ENCODE measurements around the gene HPCAL4. TPM values are rescaled to one million over a fixed set of nuclear protein-coding genes. Genes with fewer than 3 reads are reported as not detected.

Gene HPCAL4
- total RNA-seq, 1 donor from 2014 or later: 0.88 TPM

DNA sequence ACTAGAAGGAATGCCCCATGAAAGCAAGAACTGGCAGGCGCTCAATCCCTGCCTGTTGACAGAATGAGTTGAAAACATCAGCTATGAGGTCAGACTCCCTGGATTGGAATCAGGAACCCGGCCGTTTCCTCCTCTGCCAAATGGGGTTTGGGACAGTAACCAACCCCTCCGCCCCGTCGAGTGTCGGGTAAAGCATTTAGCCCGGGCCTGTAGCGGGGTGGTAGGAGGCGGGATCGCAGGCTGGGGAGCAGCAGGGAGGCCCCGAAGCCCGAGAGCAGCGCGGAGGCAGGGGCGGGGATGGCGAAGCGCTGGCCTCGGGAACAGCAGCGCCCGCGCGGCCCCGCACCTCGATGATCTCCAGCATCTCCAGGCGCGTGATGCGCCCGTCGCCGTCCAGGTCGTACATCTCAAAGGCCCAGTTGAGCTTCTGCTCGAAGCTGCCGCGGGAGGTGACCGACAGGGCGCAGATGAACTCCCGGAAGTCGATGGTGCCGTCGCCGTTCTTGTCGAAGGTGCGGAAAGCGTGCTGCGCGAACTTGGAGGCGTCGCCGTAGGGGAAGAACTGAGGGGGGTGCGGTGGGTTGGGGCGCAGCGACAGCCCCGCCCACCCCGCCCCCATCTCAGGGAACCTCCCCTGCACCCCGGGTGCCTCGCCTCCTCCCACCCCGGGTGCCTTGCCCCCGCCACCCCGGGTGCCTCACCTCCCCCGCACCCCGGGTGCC is 7.5 kb downstream of the HPCAL4 start:
- H3K27me3 ChIP-seq (ENCODE audit: low read depth): peaks cover 89% of the 10 kb centered on the region
- intact Hi-C loops (cut with micrococcal nuclease): no loop called here
- peaks cover under 1% of the 10 kb centered on the region for H3K4me1 ChIP-seq
- no peaks in the 10 kb centered on the region for H3K9me3 ChIP-seq (replicated peaks)
- H3K27ac ChIP-seq (replicated peaks): no peak overlapping the region
- DNase-seq: peak; percentile 40
- TF ChIP-seq, protein P1, sequence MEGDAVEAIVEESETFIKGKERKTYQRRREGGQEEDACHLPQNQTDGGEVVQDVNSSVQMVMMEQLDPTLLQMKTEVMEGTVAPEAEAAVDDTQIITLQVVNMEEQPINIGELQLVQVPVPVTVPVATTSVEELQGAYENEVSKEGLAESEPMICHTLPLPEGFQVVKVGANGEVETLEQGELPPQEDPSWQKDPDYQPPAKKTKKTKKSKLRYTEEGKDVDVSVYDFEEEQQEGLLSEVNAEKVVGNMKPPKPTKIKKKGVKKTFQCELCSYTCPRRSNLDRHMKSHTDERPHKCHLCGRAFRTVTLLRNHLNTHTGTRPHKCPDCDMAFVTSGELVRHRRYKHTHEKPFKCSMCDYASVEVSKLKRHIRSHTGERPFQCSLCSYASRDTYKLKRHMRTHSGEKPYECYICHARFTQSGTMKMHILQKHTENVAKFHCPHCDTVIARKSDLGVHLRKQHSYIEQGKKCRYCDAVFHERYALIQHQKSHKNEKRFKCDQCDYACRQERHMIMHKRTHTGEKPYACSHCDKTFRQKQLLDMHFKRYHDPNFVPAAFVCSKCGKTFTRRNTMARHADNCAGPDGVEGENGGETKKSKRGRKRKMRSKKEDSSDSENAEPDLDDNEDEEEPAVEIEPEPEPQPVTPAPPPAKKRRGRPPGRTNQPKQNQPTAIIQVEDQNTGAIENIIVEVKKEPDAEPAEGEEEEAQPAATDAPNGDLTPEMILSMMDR (IDR thresholded peaks at IDR 0.05; ENCODE audit: borderline replicate concordance): no peak
- peak overlapping the region; percentile 22 for H3K4me3 ChIP-seq
- H3K36me3 ChIP-seq: no peaks in the 10 kb centered on the region

DNA sequence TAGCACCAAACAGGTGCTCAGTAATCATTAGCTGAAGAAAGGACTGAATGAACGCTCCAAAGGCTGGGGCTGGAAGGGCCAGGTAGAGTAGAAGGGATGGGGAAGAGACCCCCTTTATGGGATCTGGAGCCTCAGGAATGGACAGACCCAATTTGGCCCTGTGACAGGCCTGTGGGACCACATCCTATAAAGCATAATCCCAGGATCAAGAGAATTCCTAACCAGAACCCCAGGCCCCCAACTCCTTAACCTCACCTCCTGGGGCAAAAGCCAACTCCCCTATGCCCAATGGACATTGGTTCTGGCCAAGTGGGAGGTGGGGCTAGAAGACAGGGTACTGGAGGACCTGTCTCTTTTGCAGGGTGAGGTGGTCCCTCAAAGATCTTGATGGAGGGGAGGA is 9.2 kb downstream of the HPCAL4 start:
- intact Hi-C loops (cut with micrococcal nuclease): no loop called here
- Histone ChIP-seq H3K4me3 (no peak overlapping the region), H3K36me3 (no peaks in the 10 kb centered on the region), H3K9me3 (replicated peaks) (no peaks in the 10 kb centered on the region), H3K27ac (replicated peaks) (no peak overlapping the region), H3K4me1 (no peaks in the 10 kb centered on the region), H3K27me3 (ENCODE audit: low read depth) (peaks cover 72% of the 10 kb centered on the region)
- DNase-seq: no peak
- TF ChIP-seq, protein P1 (IDR thresholded peaks at IDR 0.05; ENCODE audit: borderline replicate concordance): no peak

DNA sequence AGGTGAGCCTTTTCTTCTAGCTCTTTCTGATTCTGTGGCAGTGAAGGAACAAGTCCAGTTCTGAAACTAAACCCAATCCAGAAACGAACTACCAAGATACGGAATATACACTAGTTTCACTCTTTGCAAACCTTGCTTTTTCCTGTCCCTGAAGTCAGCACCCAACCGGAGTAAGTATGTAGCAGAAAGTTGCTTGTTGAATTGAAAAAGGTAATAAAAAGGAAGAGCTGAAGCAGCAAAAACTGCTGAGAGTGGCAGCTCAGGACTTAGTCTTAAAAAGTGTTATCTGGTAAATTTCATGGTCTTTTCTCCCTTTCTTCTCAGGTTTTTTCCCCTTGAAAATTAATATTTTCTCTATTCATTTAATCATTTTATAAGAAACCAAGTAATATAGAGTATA is 9.9 kb downstream of the HPCAL4 start:
- no peak overlapping the region for H3K4me3 ChIP-seq
- H3K27me3 ChIP-seq (ENCODE audit: low read depth): peaks cover 65% of the 10 kb centered on the region
- no peaks in the 10 kb centered on the region for H3K4me1 ChIP-seq
- TF ChIP-seq, protein P1 (IDR thresholded peaks at IDR 0.05; ENCODE audit: borderline replicate concordance): no peak
- no peak for DNase-seq
- intact Hi-C loops (cut with micrococcal nuclease): no loop called here
- no peaks in the 10 kb centered on the region for H3K9me3 ChIP-seq (replicated peaks)
- no peak overlapping the region for H3K27ac ChIP-seq (replicated peaks)
- no peaks in the 10 kb centered on the region for H3K36me3 ChIP-seq

DNA sequence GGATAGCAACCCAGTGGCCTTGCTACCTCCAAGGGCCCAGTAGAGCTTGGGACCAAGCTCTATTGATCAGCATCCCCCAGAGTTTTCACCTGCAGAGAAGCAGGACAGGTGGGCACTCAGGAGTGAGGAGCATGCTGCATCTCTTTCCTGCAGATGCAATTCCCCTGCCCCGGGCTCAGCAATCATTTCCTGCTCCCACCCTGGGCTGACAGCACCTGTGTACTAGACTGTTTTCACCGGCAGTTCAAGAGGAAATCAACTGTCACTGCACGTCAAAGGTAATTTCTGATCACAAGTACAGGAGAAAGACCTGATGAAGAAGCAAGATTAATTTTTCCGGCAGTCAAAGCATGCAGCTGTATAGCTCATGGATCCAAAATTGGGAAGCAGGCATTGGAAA is 10.5 kb downstream of the HPCAL4 start:
- Histone ChIP-seq H3K4me3 (no peak overlapping the region), H3K27ac (replicated peaks) (no peak overlapping the region), H3K9me3 (replicated peaks) (no peaks in the 10 kb centered on the region), H3K4me1 (no peaks in the 10 kb centered on the region), H3K36me3 (no peaks in the 10 kb centered on the region), H3K27me3 (ENCODE audit: low read depth) (peaks cover 62% of the 10 kb centered on the region)
- DNase-seq: no peak
- TF ChIP-seq, protein P1 (IDR thresholded peaks at IDR 0.05; ENCODE audit: borderline replicate concordance): no peak
- intact Hi-C loops (cut with micrococcal nuclease): no loop called here

DNA sequence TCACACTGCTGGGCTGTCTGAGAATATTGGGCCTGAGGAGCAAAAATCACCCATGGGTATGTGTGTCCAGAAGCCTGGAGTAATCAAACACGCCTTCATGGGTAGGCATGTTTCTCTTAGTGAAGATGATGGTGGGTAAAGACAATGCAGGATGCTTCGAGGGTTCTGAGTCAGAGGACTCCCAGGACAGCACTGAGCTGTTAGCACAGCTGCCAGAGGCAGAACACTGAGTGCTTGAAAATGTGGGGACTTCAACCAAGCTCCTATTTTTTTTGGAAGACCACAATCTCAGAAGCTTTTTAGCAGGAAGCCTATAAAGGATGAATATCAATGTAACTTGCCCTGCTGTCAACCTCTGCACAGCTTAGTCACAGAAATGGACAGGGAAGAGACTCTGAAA is 11.4 kb downstream of the HPCAL4 start:
- Histone ChIP-seq H3K36me3 (no peaks in the 10 kb centered on the region), H3K4me1 (no peaks in the 10 kb centered on the region), H3K9me3 (replicated peaks) (no peaks in the 10 kb centered on the region), H3K27ac (replicated peaks) (no peak overlapping the region), H3K4me3 (no peak overlapping the region), H3K27me3 (ENCODE audit: low read depth) (peaks cover 53% of the 10 kb centered on the region)
- no peak for DNase-seq
- intact Hi-C loops (cut with micrococcal nuclease): no loop called here
- TF ChIP-seq, protein P1 (IDR thresholded peaks at IDR 0.05; ENCODE audit: borderline replicate concordance): no peak

Measured in left ventricle myocardium inferior (tissue), 1 donor.